Measurements from ENCODE around the gene CBX5.
A peak's percentile ranks its signal among the peaks of the same experiment; 100 is the strongest.

The CBX5 gene

DNA sequence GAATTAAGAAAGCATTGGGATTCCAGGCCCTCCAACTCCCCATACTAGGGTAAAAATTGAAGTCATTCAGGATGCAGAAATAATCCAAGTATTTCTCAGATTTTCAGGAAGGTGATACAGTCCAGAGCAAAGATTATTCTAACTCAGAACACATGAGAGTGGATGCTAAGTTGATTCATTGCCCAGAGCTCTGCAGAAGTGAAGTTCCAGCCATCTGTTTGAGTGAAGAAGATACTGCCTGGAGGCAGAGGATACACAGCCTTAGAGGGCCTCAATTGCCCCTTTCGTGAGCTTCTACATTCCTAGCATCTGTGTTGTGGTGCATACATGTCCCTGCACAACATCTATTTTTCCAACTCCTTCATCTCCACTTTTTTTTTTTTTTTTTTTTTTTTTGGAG lies 54.3 kb downstream of the CBX5 start:
- DNase-seq (ENCODE audit: low read depth, low spot score): no peak

DNA sequence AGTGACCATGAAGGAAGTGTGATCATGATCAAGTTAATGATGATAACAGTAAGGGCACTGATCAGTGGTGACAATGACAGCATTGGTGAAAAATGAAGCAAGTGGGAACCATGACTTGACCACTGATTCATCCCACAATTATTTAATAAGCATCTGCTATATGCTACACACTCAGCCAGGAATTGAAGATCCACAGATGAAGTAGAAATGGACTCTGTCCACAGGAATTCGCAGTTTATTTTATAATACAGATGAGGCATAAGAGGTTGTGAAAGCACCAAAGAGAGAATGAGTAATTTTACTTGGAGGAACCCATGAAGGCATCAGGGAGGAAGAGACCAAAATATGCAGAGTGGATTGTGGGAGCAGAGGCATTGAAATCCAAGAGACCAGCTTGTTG lies 57.3 kb downstream of the CBX5 start:
- peak; percentile 72 for DNase-seq (ENCODE audit: low read depth, low spot score)

DNA sequence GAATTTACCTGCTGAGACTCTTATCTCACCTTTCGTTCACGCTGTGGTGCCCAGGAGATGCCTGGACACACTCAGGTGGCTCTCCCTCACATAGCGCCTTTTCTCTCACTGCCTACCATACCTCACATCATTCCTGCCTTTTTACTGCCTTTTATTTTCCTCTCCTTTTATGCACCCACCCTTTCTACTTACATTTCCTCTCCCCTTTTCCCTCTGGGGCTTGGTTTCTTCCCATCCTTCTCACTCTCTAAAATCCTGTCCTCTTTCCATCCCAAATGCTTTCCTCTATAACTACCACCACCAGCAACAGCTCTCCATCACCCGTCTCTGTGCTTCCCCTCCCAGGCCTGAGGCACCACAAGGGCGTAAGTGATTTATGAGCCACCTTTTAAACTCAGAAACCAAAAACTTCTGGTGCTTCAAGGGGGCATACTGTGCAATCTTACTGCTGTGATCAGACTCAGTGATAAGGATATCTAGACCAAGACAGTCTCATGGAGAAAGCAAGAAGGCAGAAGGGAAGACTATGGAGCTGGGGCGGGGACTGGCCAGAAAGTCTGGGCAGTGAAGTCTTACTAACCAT lies 58.4 kb downstream of the CBX5 start:
- no peak for DNase-seq (ENCODE audit: low read depth, low spot score)

- no peak for DNase-seq (ENCODE audit: low read depth, low spot score)
Observed at GRCh38 chr12:54220567-54220966, 59.4 kb downstream of the CBX5 start.

DNA sequence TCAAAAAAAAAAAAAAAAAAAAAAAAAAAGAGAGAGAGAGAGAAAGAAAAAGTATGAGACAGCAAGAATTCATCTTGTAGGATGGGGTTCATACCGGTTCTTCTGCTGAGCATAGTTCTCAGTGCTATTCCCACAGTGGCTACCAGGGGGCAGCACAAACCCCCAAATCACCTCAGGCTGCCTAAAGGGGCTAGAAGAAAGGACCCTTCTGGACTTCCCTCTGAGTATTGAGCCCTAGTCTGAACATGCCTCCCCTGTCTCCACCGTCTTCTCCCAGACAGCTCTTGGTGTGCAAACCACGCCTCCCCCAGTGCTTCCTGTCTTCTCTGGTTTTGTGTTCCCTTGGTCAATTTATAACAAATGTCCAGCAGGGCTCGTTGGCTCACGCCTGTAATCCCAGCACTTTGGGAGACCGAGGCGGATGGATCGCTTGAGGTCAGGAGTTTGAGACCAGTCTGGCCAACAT lies 59.8 kb downstream of the CBX5 start:
- DNase-seq (ENCODE audit: low read depth, low spot score): peak; percentile 84

- DNase-seq (ENCODE audit: low read depth, low spot score): peak; percentile 33
Observed at GRCh38 chr12:54217774-54218241, 62.1 kb downstream of the CBX5 start.

GRCh38 chr12:54216797-54217661 lies 62.9 kb downstream of the CBX5 start:
- DNase-seq (ENCODE audit: low read depth, low spot score): peak; percentile 87

GRCh38 chr12:54215989-54216796 lies 63.7 kb downstream of the CBX5 start:
- DNase-seq (ENCODE audit: low read depth, low spot score): no peak

GRCh38 chr12:54214553-54215406 lies 65.1 kb downstream of the CBX5 start:
- peak; percentile 95 for DNase-seq (ENCODE audit: low read depth, low spot score)

- DNase-seq (ENCODE audit: low read depth, low spot score): no peak
Observed at GRCh38 chr12:54213079-54213478, 66.8 kb downstream of the CBX5 start.

- no peak for DNase-seq (ENCODE audit: low read depth, low spot score)
Observed at GRCh38 chr12:54211920-54212319, 68.0 kb downstream of the CBX5 start.

GRCh38 chr12:54210400-54210790 lies 69.5 kb downstream of the CBX5 start:
- no peak for DNase-seq (ENCODE audit: low read depth, low spot score)

- DNase-seq (ENCODE audit: low read depth, low spot score): no peak
Observed at GRCh38 chr12:54208591-54208990, 71.3 kb downstream of the CBX5 start.

- DNase-seq (ENCODE audit: low read depth, low spot score): peak; percentile 77
Observed at GRCh38 chr12:54207539-54208294, 72.2 kb downstream of the CBX5 start.

- DNase-seq (ENCODE audit: low read depth, low spot score): no peak
Observed at GRCh38 chr12:54206791-54207190, 73.1 kb downstream of the CBX5 start.

GRCh38 chr12:54204316-54204715 lies 75.6 kb downstream of the CBX5 start:
- DNase-seq (ENCODE audit: low read depth, low spot score): no peak

- DNase-seq (ENCODE audit: low read depth, low spot score): peak; percentile 84
Observed at GRCh38 chr12:54201001-54201794, 78.7 kb downstream of the CBX5 start.

GRCh38 chr12:54200412-54200811 lies 79.5 kb downstream of the CBX5 start:
- no peak for DNase-seq (ENCODE audit: low read depth, low spot score)

GRCh38 chr12:54199917-54200316 lies 80.0 kb downstream of the CBX5 start:
- no peak for DNase-seq (ENCODE audit: low read depth, low spot score)

DNA sequence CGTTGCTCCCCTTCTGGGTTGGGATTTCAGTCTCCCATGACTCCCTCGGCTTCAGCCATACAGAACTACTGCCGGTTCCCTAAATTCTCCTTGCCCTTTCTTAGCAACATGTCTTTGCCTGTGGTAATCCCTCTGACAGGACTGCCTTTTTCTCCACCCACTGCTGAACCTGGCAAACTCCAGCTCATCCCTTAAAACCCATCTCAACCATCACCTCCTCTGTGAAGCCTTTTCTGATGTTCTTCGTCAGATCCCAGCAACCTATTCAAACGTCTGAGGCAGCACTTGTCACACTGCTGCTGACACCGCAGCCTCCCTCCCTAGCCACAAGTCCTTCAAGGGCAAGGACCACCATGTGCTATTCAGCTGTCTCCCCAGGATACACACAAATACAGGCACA lies 80.9 kb downstream of the CBX5 start:
- DNase-seq (ENCODE audit: low read depth, low spot score): no peak
